H9 (cell line): Measurements from ENCODE around the gene EFL1. TPM values are rescaled to one million over a fixed set of nuclear protein-coding genes. Genes with fewer than 3 reads are reported as not detected.

Experiments
- DNase-seq: peaks from one replicate; pipeline ENCODE4 v3.0.0-alpha.2; 2017
- H2AFZ ChIP-seq: one replicate; pipeline ENCODE4 v1.6.1; 2013; ENCODE audit warnings: mild to moderate bottlenecking, low read length, control low read depth, moderate library complexity
- H2AK5ac ChIP-seq: 2 replicates; pipeline ENCODE4 v1.6.1; 2013; ENCODE audit warnings: low read length, control low read depth, mixed read lengths; ENCODE audit not compliant: insufficient read length
- H2BK120ac ChIP-seq: one replicate; pipeline ENCODE4 v1.6.1; 2013; ENCODE audit warnings: low read depth, mild to moderate bottlenecking, low read length, control low read depth, inconsistent platforms; ENCODE audit not compliant: poor library complexity, severe bottlenecking
- H2BK12ac ChIP-seq: 2 replicates; pipeline ENCODE4 v1.6.1; 2013; ENCODE audit warnings: low read length, control low read depth, mixed read lengths, low read depth; ENCODE audit not compliant: insufficient read length
- H2BK15ac ChIP-seq: 2 replicates; pipeline ENCODE4 v1.6.1; 2013; ENCODE audit warnings: low read depth, low read length, control low read depth
- H2BK20ac ChIP-seq: one replicate; pipeline ENCODE4 v1.6.1; 2013; ENCODE audit warnings: low read depth, mild to moderate bottlenecking, low read length, control low read depth, inconsistent platforms; ENCODE audit not compliant: poor library complexity, severe bottlenecking
- H2BK5ac ChIP-seq: 2 replicates; pipeline ENCODE4 v1.6.1; 2013; ENCODE audit warnings: low read length, control low read depth, mixed read lengths; ENCODE audit not compliant: insufficient read length
- H3K14ac ChIP-seq: 2 replicates; pipeline ENCODE4 v1.6.1; 2013; ENCODE audit warnings: low read length, control low read depth; ENCODE audit not compliant: insufficient read depth
- H3K18ac ChIP-seq: 2 replicates; pipeline ENCODE4 v1.6.1; 2013; ENCODE audit warnings: low read depth, mild to moderate bottlenecking, mixed read lengths, low read length, control low read depth; ENCODE audit not compliant: insufficient read length
- H3K23ac ChIP-seq: 2 replicates; pipeline ENCODE4 v1.6.1; 2013; ENCODE audit warnings: low read length, control low read depth, mixed read lengths, low read depth; ENCODE audit not compliant: insufficient read length
- H3K23me2 ChIP-seq: 2 replicates; pipeline ENCODE4 v1.6.1; 2013; ENCODE audit warnings: low read depth, mild to moderate bottlenecking, mixed read lengths, low read length, control low read depth; ENCODE audit not compliant: insufficient read length, poor library complexity, severe bottlenecking
- H3K27ac ChIP-seq: 2 replicates; pipeline ENCODE4 v1.5.1; 2013; ENCODE audit warnings: low read length, control low read depth, mixed read lengths, low read depth; ENCODE audit not compliant: insufficient read length
- H3K27me3 ChIP-seq: 2 replicates; pipeline ENCODE4 v1.6.1; 2013; ENCODE audit warnings: low read length, control low read depth, inconsistent platforms; ENCODE audit not compliant: insufficient read depth
- H3K4ac ChIP-seq: 2 replicates; pipeline ENCODE4 v1.6.1; 2013; ENCODE audit warnings: low read depth, mild to moderate bottlenecking, control low read depth, inconsistent platforms, low read length, moderate library complexity
- H3K4me1 ChIP-seq: 2 replicates; pipeline ENCODE4 v1.6.1; 2013; ENCODE audit warnings: low read length, control low read depth, inconsistent platforms; ENCODE audit not compliant: insufficient read depth
- H3K4me2 ChIP-seq: 2 replicates; pipeline ENCODE4 v1.6.1; 2013; ENCODE audit warnings: low read length, control low read depth, mixed read lengths; ENCODE audit not compliant: insufficient read length, insufficient read depth
- H3K56ac ChIP-seq: 2 replicates; pipeline ENCODE4 v1.6.1; 2013; ENCODE audit warnings: low read depth, mild to moderate bottlenecking, mixed read lengths, low read length, control low read depth; ENCODE audit not compliant: insufficient read length
- H3K79me1 ChIP-seq: 2 replicates; pipeline ENCODE4 v1.6.1; 2013; ENCODE audit warnings: low read depth, mild to moderate bottlenecking, moderate library complexity, low read length, control low read depth, inconsistent platforms; ENCODE audit not compliant: insufficient read depth, poor library complexity, severe bottlenecking
- H3K79me2 ChIP-seq: 2 replicates; pipeline ENCODE4 v1.6.1; 2013; ENCODE audit warnings: low read length, control low read depth, inconsistent platforms; ENCODE audit not compliant: insufficient read depth
- H3K9ac ChIP-seq: 2 replicates; pipeline ENCODE4 v1.6.1; 2013; ENCODE audit warnings: low read length, control low read depth, mixed read lengths; ENCODE audit not compliant: insufficient read length; ENCODE audit errors: extremely low read depth
- H3K9me3 ChIP-seq: one replicate; pipeline ENCODE4 v1.6.1; 2013; ENCODE audit warnings: low read depth, low read length, inconsistent platforms; ENCODE audit not compliant: control insufficient read depth
- H3T11ph ChIP-seq: one replicate; pipeline ENCODE4 v1.6.1; 2013; ENCODE audit warnings: mild to moderate bottlenecking, low read length, control low read depth, inconsistent platforms
- H4K20me1 ChIP-seq: one replicate; pipeline ENCODE4 v1.6.1; 2013; ENCODE audit not compliant: control insufficient read depth, insufficient read length, insufficient read depth
- H4K5ac ChIP-seq: 2 replicates; pipeline ENCODE4 v1.6.1; 2013; ENCODE audit warnings: low read depth, mild to moderate bottlenecking, mixed read lengths, low read length, control low read depth; ENCODE audit not compliant: insufficient read length
- H4K8ac ChIP-seq: replicated peaks from 2 replicates; pipeline ENCODE4 v1.6.1; 2013; ENCODE audit warnings: low read length, control low read depth, mixed read lengths, low read depth; ENCODE audit not compliant: insufficient read length
- H4K91ac ChIP-seq: 2 replicates; pipeline ENCODE4 v1.6.1; 2013; ENCODE audit warnings: low read depth, mild to moderate bottlenecking, moderate library complexity, mixed read lengths, low read length, control low read depth; ENCODE audit not compliant: insufficient read length
- H3K27ac Mint-ChIP-seq, 3 experiments: 2 replicates in 2 of 3; 3 replicates in 1 of 3; pipeline ENCODE4 v1.8.0; 2020 to 2021; ENCODE audit warnings: mixed read lengths in 3 of 3, mild to moderate bottlenecking in 1 of 3, moderate library complexity in 1 of 3
- H3K27me3 Mint-ChIP-seq: 2 replicates; pipeline ENCODE4 v1.8.0; 2021; ENCODE audit warnings: low read depth, mild to moderate bottlenecking, moderate library complexity, mixed read lengths
- H3K36me3 Mint-ChIP-seq, 3 experiments: 2 replicates in 2 of 3; 3 replicates in 1 of 3; pipeline ENCODE4 v1.8.0; 2020 to 2021; ENCODE audit warnings: low read depth in 3 of 3, mixed read lengths in 3 of 3; ENCODE audit not compliant: insufficient read depth in 1 of 3
- H3K4me1 Mint-ChIP-seq, 2 experiments: 2 replicates each; pipeline ENCODE4 v1.8.0; 2020; ENCODE audit warnings: mixed read lengths in 2 of 2
- H3K4me3 Mint-ChIP-seq, 2 experiments: 2 replicates in 1 of 2; 3 replicates in 1 of 2; pipeline ENCODE4 v1.8.0; 2020 to 2021; ENCODE audit warnings: mild to moderate bottlenecking in 2 of 2, mixed read lengths in 2 of 2, moderate library complexity in 1 of 2
- H3K9me3 Mint-ChIP-seq, 2 experiments: 2 replicates in 1 of 2; 3 replicates in 1 of 2; pipeline ENCODE4 v1.8.0; 2020; ENCODE audit warnings: mild to moderate bottlenecking in 2 of 2, mixed read lengths in 2 of 2, moderate library complexity in 1 of 2
- WGBS: extraction: QIAGEN DNeasy Blood & Tissue Kit; methylation state at CpG from one replicate; pipeline ENCODE4 v1.1.7; 2013; ENCODE audit warnings: missing lambda C conversion rate, low lambda C conversion rate, mixed read lengths; ENCODE audit not compliant: insufficient read length; ENCODE audit errors: extremely low coverage; 5-methylcytosine and 5-hydroxymethylcytosine counted together
- total RNA-seq: library from RNA; stranded (reverse); gene quantifications from 2 replicates; pipeline ENCODE4 v1.2.1, GENCODE V29; 2021
- TF ChIP-seq, protein P1 (sequence below): fragments of 200-600 bp; sonication (generic); conservative IDR thresholded peaks from 3 replicates; pipeline ENCODE4 v1.8.0; 2021; ENCODE audit warnings: antibody characterized with exemption, mild to moderate bottlenecking

EFL1 gene
- total RNA-seq, 1 experiment from 2014 or later, result 29.4 TPM

GRCh38 chr15:82231842-82232241, 30.7 kb downstream of the EFL1 start:
- H3T11ph ChIP-seq, result no peak overlapping the region
- H3K4ac ChIP-seq, result no peak overlapping the region
- H4K20me1 ChIP-seq, result no peaks in the 10 kb centered on the region
- H2BK5ac ChIP-seq, result no peak overlapping the region
- H3K56ac ChIP-seq, result no peak overlapping the region
- no peak overlapping the region for H3K4me2 ChIP-seq
- H2BK20ac ChIP-seq, result no peak overlapping the region
- no peaks in the 10 kb centered on the region for H3K23me2 ChIP-seq
- H3K23ac ChIP-seq, result no peak overlapping the region
- no peaks in the 10 kb centered on the region for H3K9me3 ChIP-seq
- H3K27ac ChIP-seq, result no peak overlapping the region
- H2BK120ac ChIP-seq, result no peak overlapping the region
- H3K9ac ChIP-seq, result no peak overlapping the region
- Mint-ChIP-seq H3K9me3 (no peaks in the 10 kb centered on the region), H3K4me1 (peaks cover 6% of the 10 kb centered on the region in 2 experiments; a peak in 2 of 4 replicates), H3K27me3 (no peaks in the 10 kb centered on the region), H3K4me3 (no peak overlapping the region), H3K27ac (0 out of 7 replicates have a peak overlapping the region, but pooled peaks of 1 of the 3 experiments have one; percentile 18), H3K36me3 (peaks cover 0 to 31% (median 17%) of the 10 kb centered on the region in 3 experiments; a peak in 6 of 7 replicates)
- no peak overlapping the region for H2AK5ac ChIP-seq
- H4K8ac ChIP-seq, result no peak overlapping the region
- H3K27me3 ChIP-seq, result no peaks in the 10 kb centered on the region
- DNase-seq, result no peak
- H4K5ac ChIP-seq, result no peak overlapping the region
- no peak overlapping the region for H2AFZ ChIP-seq
- H3K18ac ChIP-seq, result no peak overlapping the region
- no peaks in the 10 kb centered on the region for H3K4me1 ChIP-seq
- WGBS, result no CpG with 5 or more reads among the region's 2 CpGs
- no peak overlapping the region for H4K91ac ChIP-seq
- H3K79me2 ChIP-seq, result no peaks in the 10 kb centered on the region
- no peak overlapping the region for H2BK15ac ChIP-seq
- H3K79me1 ChIP-seq, result no peaks in the 10 kb centered on the region
- TF ChIP-seq, protein P1, sequence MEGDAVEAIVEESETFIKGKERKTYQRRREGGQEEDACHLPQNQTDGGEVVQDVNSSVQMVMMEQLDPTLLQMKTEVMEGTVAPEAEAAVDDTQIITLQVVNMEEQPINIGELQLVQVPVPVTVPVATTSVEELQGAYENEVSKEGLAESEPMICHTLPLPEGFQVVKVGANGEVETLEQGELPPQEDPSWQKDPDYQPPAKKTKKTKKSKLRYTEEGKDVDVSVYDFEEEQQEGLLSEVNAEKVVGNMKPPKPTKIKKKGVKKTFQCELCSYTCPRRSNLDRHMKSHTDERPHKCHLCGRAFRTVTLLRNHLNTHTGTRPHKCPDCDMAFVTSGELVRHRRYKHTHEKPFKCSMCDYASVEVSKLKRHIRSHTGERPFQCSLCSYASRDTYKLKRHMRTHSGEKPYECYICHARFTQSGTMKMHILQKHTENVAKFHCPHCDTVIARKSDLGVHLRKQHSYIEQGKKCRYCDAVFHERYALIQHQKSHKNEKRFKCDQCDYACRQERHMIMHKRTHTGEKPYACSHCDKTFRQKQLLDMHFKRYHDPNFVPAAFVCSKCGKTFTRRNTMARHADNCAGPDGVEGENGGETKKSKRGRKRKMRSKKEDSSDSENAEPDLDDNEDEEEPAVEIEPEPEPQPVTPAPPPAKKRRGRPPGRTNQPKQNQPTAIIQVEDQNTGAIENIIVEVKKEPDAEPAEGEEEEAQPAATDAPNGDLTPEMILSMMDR, result no peak
- H2BK12ac ChIP-seq, result no peak overlapping the region
- no peak overlapping the region for H3K14ac ChIP-seq
